Neural progenitor cell (in vitro differentiated cells): ENCODE data around the gene MPPE1.

Source experiments
- CTCF ChIP-seq: fragments of 200-600 bp; sonication (generic); IDR thresholded peaks from 2 replicates; pipeline ENCODE4 v1.5.1; 2017; ENCODE audit warnings: antibody characterized with exemption, mild to moderate bottlenecking
- EZH2phosphoT487 ChIP-seq: fragments of 200-600 bp; sonication (generic); IDR thresholded peaks from 2 replicates; pipeline ENCODE4 v1.6.1; 2017; ENCODE audit warnings: antibody characterized with exemption

DNA sequence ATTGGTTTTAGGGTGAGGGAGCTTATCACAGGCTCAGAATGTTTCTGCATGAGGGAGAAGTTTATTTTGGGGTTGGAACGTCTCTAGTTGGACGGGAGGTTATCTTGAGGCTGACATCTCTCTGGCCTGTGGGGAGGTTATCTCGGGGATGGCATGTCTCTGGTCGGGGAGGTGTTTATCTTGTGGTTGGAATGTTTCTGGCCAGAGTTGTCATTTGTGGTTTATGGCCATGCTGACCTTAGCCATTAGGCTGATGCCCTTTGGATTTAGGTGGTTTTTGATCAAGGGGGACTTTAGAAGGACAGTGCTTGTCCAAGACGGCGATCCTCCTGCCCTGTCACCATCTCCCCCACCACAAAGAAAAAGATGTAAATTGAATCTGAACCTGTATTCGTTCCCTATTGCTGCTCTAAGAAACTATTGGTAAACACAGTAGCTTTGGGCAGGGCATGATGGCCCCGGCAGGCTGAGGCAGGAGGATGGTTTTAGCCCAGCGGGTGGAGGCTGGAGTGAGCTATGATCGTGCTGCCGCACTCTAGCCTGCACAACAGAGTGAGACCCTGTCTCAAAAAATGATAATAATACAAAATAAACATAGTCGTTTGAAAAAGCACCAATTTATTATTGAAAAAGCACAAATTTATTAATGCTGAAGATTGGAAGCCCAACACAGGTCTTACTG lies 17.8 kb upstream of the MPPE1 start:
- TF ChIP-seq CTCF = no peak
- TF ChIP-seq EZH2phosphoT487 = no peak
